ACC112 (cell line): Measurements from ENCODE around the gene YIPF3.
A peak's percentile ranks its signal among the peaks of the same experiment; 100 is the strongest.

Source experiments
- H2AFZ ChIP-seq: fragments of 200-600 bp; sonication (generic); one replicate; pipeline ENCODE4 v1.6.0; 2017; ENCODE audit warnings: antibody characterized with exemption, low read length; ENCODE audit not compliant: unreplicated experiment
- H3K27ac ChIP-seq: fragments of 200-600 bp; sonication (generic); 2 replicates; pipeline ENCODE4 v1.5.1; 2014; ENCODE audit warnings: low read depth, mild to moderate bottlenecking, antibody characterized with exemption, low read length, moderate library complexity
- H3K27me3 ChIP-seq: fragments of 200-600 bp; sonication (generic); 2 replicates; pipeline ENCODE4 v1.6.1; 2014; ENCODE audit warnings: mild to moderate bottlenecking, antibody characterized with exemption, low read length, moderate library complexity, mixed read lengths; ENCODE audit not compliant: insufficient read depth
- H3K36me3 ChIP-seq: fragments of 200-600 bp; sonication (generic); 2 replicates; pipeline ENCODE4 v1.6.1; 2016; ENCODE audit warnings: mild to moderate bottlenecking, antibody characterized with exemption, low read length, moderate library complexity, mixed read lengths; ENCODE audit not compliant: insufficient read depth
- H3K4me1 ChIP-seq: fragments of 200-600 bp; sonication (generic); one replicate; pipeline ENCODE4 v1.6.1; 2016; ENCODE audit warnings: low read length, mixed read lengths; ENCODE audit not compliant: insufficient read depth, unreplicated experiment, control insufficient read depth
- H3K4me3 ChIP-seq: fragments of 200-600 bp; sonication (generic); 2 replicates; pipeline ENCODE4 v1.5.1; 2014; ENCODE audit warnings: mild to moderate bottlenecking, low read depth, low read length
- H3K79me2 ChIP-seq: fragments of 200-600 bp; sonication (generic); one replicate; pipeline ENCODE4 v1.6.0; 2016; ENCODE audit warnings: low read length; ENCODE audit not compliant: control insufficient read depth, unreplicated experiment, insufficient read depth

Gene YIPF3

DNA sequence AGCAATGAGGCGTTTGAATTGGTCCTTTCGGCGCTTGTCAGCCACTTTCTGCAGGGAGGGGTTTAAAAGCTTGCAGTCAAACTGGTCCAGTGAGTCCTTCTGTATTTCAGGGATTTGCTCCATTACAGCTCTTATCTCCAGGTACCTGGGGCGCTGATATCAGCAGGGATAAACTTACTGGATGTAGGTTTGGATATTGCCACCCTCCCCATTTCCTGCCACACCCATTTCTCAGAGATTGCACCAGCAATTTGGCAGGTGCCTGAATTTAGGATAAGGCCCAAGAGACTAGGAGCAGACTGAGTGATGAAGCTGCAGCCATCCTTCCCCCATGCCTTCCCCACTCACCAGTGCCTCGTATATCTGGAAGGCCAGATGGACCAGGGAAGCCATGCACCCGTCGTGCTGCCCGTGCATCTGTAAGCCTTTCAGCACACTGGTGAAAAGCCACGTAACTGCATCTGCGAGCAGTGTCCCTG, 7.8 kb upstream of the YIPF3 start:
- Histone ChIP-seq H3K4me1 (no peaks in the 10 kb centered on the region), H3K27me3 (no peaks in the 10 kb centered on the region), H3K4me3 (no peak overlapping the region), H3K79me2 (peaks cover 3% of the 10 kb centered on the region), H3K36me3 (peaks cover 49% of the 10 kb centered on the region), H2AFZ (no peak overlapping the region), H3K27ac (no peak overlapping the region)

DNA sequence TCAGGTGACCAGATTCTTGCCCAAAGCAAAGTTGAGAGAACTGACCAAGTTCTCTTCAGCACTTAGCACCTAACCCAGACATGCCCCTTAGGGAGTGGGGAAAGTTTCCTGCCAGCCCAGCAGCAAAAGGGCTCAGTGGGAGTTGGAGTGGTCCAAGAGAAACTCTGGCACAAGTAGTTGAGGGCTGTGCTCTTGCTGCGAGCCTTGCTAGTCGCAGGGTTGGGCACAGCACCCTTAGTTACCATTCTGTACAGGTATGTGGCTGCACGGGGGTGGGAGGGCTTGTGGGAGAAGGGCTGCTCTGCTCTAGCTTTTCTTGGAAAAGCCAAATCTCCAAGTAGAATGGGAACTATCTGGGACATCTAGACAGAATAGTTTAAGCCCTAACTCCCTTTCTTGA, 6.6 kb upstream of the YIPF3 start:
- H3K36me3 ChIP-seq: peaks cover 47% of the 10 kb centered on the region
- H3K27ac ChIP-seq: no peak overlapping the region
- no peaks in the 10 kb centered on the region for H3K27me3 ChIP-seq
- H3K4me1 ChIP-seq: peaks cover 9% of the 10 kb centered on the region
- no peak overlapping the region for H2AFZ ChIP-seq
- no peak overlapping the region for H3K4me3 ChIP-seq
- H3K79me2 ChIP-seq: peaks cover 16% of the 10 kb centered on the region

GRCh38 chr6:43522547-43523261, 6.0 kb upstream of the YIPF3 start:
- no peaks in the 10 kb centered on the region for H3K27me3 ChIP-seq
- H3K4me3 ChIP-seq: no peak overlapping the region
- no peak overlapping the region for H3K27ac ChIP-seq
- peaks cover 42% of the 10 kb centered on the region for H3K36me3 ChIP-seq
- no peak overlapping the region for H2AFZ ChIP-seq
- peaks cover 21% of the 10 kb centered on the region for H3K79me2 ChIP-seq
- peaks cover 11% of the 10 kb centered on the region for H3K4me1 ChIP-seq

DNA sequence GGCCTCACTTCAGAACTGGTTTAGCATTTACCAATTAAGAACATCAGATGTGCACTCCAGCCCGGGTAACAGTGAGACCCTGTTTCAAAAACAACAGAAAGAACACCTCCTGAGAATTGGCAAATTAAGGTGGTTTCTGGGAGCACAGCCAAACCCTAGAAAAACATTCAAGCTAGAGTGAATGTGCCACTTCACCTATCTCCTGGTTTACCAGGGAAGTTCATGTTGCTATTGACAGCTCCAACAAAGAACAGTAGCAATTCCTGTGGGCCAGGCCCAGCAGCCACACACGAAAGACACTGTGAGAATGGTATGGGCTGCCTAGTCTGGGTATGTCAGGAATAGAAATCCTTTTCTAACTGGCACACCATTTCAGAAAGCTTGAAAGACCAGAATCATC, 5.1 kb upstream of the YIPF3 start:
- H3K4me1 ChIP-seq: peaks cover 11% of the 10 kb centered on the region
- no peaks in the 10 kb centered on the region for H3K27me3 ChIP-seq
- H3K79me2 ChIP-seq: peaks cover 29% of the 10 kb centered on the region
- no peak overlapping the region for H3K4me3 ChIP-seq
- H3K36me3 ChIP-seq: peaks cover 42% of the 10 kb centered on the region
- no peak overlapping the region for H3K27ac ChIP-seq
- H2AFZ ChIP-seq: no peak overlapping the region

GRCh38 chr6:43520097-43520496, 3.4 kb upstream of the YIPF3 start:
- Histone ChIP-seq H3K4me3 (no peak overlapping the region), H3K36me3 (peaks cover 39% of the 10 kb centered on the region), H3K79me2 (peaks cover 45% of the 10 kb centered on the region)

DNA sequence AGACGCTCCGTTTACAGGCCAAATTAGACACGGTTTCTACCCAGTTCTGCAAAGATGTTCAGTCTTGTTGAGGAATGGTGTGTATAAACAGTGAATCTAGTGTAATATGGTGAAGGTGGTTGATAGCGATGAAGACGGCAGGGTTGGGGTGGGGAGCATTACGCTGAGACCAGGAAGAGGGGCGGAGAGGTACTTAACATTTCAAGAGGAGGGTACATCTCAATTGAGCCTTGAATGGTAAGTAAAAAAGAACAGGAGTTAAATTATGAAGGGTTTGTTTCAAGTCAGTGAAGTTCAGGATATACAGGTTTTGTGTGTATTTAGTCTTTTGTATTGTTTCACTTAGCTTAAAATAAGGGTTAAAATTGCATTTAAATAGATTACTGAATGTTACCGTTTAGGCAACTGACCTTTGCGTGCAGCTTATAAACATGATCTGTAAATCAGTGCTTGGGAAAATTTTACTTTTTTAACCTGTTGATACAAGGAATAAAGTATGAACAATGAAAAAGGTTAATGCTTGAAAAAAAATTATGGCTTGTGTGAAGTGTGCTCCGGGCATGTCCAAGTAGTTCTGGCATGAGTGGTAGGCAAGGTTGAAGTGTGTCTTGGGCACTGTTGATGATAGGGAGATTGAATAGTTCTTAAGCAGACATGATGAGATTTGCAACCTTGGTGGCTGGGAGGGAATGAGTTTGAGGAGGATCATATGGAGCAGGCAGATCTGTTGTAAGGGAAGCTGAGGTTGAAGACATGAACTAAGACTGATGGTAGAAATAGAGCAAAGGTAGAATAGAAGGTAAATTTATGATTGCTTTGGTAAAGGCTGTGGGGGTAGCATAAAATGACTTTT, 1.0 kb upstream of the YIPF3 start:
- Histone ChIP-seq H3K4me3 (peak overlapping the region; percentile 91), H3K27ac (peak overlapping the region; percentile 11; the same call in 1 of the 2 replicates), H3K27me3 (no peaks in the 10 kb centered on the region), H3K4me1 (peaks cover 28% of the 10 kb centered on the region), H3K79me2 (peaks cover 55% of the 10 kb centered on the region), H2AFZ (peak overlapping the region; percentile 8), H3K36me3 (peaks cover 44% of the 10 kb centered on the region)

More at GRCh38 chr6:43520097-43520496, 3.4 kb upstream of the YIPF3 start:
- no peaks in the 10 kb centered on the region for H3K27me3 ChIP-seq
- no peak overlapping the region for H3K27ac ChIP-seq
- H3K4me1 ChIP-seq: peaks cover 19% of the 10 kb centered on the region
- H2AFZ ChIP-seq: no peak overlapping the region

DNA sequence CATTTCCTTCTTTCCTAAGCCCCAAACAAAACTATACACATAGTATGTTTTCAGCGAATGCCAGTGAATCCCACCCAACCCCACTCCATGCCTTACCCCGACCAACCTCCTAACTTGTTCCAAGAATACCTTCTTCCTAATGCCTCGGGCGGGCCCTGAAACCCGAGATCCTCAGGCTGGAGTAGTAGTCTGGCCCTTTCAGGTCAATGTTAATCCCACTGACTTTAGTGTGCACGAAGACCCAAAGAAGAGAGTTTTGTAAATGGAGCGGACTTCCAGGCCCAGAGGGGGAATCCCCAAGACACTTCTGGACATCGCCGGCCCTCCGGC, 394 bp downstream of the YIPF3 start:
- H3K27me3 ChIP-seq: no peaks in the 10 kb centered on the region
- H3K4me1 ChIP-seq: peaks cover 28% of the 10 kb centered on the region
- H3K4me3 ChIP-seq: peak overlapping the region; percentile 91
- peak overlapping the region; percentile 63 for H3K27ac ChIP-seq
- peaks cover 55% of the 10 kb centered on the region for H3K79me2 ChIP-seq
- H3K36me3 ChIP-seq: peaks cover 34% of the 10 kb centered on the region
- H2AFZ ChIP-seq: peak overlapping the region; percentile 90

- Histone ChIP-seq H3K4me3 (peak overlapping the region; percentile 91), H3K79me2 (peaks cover 55% of the 10 kb centered on the region), H3K27me3 (no peaks in the 10 kb centered on the region), H3K36me3 (peaks cover 29% of the 10 kb centered on the region), H3K27ac (no peak overlapping the region), H3K4me1 (peaks cover 29% of the 10 kb centered on the region), H2AFZ (peak overlapping the region; percentile 90)
Observed at GRCh38 chr6:43515808-43516207, 918 bp downstream of the YIPF3 start.

- H3K4me1 ChIP-seq: peaks cover 21% of the 10 kb centered on the region
Observed at GRCh38 chr6:43511824-43512415, 4.8 kb downstream of the YIPF3 start.

GRCh38 chr6:43510827-43511163, 5.9 kb downstream of the YIPF3 start:
- no peaks in the 10 kb centered on the region for H3K27me3 ChIP-seq
- H3K79me2 ChIP-seq: peaks cover 16% of the 10 kb centered on the region
- peaks cover 12% of the 10 kb centered on the region for H3K36me3 ChIP-seq
- H3K4me1 ChIP-seq: peaks cover 20% of the 10 kb centered on the region
- peak overlapping the region; percentile 17; the same call in 1 of the 2 replicates for H3K27ac ChIP-seq
- peak overlapping the region; percentile 79 for H3K4me3 ChIP-seq
- peak overlapping the region; percentile 7 for H2AFZ ChIP-seq

More at GRCh38 chr6:43511824-43512415, 4.8 kb downstream of the YIPF3 start:
- peaks cover 12% of the 10 kb centered on the region for H3K36me3 ChIP-seq
- no peak overlapping the region for H3K4me3 ChIP-seq
- peaks cover 25% of the 10 kb centered on the region for H3K79me2 ChIP-seq
- no peaks in the 10 kb centered on the region for H3K27me3 ChIP-seq
- H2AFZ ChIP-seq: no peak overlapping the region
- H3K27ac ChIP-seq: no peak overlapping the region
